ENCODE data around the gene PRKCH.
"Not testable (repeated sequence)": the region's sequence is repeated elsewhere in the genome, so short reads cannot be mapped to it uniquely, and the experiment has no call there.

DNA sequence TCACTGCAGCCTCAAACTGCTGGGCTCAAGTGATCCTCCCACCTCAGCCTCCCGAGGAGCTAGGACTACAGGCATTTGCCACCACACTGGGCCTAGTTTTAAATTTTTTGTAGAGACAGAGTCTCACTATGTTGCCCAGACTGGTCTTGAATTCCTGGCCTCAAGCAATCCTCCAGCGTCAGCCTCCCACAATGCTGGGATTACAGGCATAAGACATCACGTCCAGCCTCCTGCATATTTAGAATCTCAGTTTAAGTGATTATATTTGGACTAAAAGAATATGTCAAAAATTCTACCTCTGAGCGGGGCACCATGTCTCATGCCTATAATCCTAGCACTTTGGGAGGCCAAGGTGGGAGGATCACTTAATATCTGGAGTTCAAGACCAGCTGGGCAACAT lies 12.7 kb upstream of the PRKCH start:
- TF ChIP-seq, protein P1, sequence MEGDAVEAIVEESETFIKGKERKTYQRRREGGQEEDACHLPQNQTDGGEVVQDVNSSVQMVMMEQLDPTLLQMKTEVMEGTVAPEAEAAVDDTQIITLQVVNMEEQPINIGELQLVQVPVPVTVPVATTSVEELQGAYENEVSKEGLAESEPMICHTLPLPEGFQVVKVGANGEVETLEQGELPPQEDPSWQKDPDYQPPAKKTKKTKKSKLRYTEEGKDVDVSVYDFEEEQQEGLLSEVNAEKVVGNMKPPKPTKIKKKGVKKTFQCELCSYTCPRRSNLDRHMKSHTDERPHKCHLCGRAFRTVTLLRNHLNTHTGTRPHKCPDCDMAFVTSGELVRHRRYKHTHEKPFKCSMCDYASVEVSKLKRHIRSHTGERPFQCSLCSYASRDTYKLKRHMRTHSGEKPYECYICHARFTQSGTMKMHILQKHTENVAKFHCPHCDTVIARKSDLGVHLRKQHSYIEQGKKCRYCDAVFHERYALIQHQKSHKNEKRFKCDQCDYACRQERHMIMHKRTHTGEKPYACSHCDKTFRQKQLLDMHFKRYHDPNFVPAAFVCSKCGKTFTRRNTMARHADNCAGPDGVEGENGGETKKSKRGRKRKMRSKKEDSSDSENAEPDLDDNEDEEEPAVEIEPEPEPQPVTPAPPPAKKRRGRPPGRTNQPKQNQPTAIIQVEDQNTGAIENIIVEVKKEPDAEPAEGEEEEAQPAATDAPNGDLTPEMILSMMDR (IDR thresholded peaks at IDR 0.05; ENCODE audit: insufficient read depth, low read length): not testable (repeated sequence)
- TF ChIP-seq, protein P2, sequence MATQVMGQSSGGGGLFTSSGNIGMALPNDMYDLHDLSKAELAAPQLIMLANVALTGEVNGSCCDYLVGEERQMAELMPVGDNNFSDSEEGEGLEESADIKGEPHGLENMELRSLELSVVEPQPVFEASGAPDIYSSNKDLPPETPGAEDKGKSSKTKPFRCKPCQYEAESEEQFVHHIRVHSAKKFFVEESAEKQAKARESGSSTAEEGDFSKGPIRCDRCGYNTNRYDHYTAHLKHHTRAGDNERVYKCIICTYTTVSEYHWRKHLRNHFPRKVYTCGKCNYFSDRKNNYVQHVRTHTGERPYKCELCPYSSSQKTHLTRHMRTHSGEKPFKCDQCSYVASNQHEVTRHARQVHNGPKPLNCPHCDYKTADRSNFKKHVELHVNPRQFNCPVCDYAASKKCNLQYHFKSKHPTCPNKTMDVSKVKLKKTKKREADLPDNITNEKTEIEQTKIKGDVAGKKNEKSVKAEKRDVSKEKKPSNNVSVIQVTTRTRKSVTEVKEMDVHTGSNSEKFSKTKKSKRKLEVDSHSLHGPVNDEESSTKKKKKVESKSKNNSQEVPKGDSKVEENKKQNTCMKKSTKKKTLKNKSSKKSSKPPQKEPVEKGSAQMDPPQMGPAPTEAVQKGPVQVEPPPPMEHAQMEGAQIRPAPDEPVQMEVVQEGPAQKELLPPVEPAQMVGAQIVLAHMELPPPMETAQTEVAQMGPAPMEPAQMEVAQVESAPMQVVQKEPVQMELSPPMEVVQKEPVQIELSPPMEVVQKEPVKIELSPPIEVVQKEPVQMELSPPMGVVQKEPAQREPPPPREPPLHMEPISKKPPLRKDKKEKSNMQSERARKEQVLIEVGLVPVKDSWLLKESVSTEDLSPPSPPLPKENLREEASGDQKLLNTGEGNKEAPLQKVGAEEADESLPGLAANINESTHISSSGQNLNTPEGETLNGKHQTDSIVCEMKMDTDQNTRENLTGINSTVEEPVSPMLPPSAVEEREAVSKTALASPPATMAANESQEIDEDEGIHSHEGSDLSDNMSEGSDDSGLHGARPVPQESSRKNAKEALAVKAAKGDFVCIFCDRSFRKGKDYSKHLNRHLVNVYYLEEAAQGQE (IDR thresholded peaks at IDR 0.05; ENCODE audit: insufficient replicate concordance, low read depth): not testable (repeated sequence)
